ENCODE results near the gene CTXND1. TPM values are rescaled to one million over a fixed set of nuclear protein-coding genes. Genes with fewer than 3 reads are reported as not detected.

Gene CTXND1
- total and polyA plus RNA-seq, 2 of the 8 experiments (the other 6 are each of a cell fraction or from before 2014, with no cell fraction given) = 0.03 TPM; not detected in 1

GRCh38 chr15:80186066-80186465 lies 65.9 kb downstream of the CTXND1 start:
- CTCF ChIA-PET (ENCODE audit: partially characterized antibody) = no interaction called here
- no peaks in the 10 kb centered on the region for H3K9me3 ChIP-seq (ENCODE audit: insufficient read depth in 2 of 2, low read depth in 1 of 2, low read length in 1 of 2)
- no peak overlapping the region for H3K56ac ChIP-seq (replicated peaks; ENCODE audit: insufficient read length, low read depth, low read length)
- H4K8ac ChIP-seq (ENCODE audit: extremely low read depth, insufficient read depth, low read length) = no peak overlapping the region
- no peaks in the 10 kb centered on the region for H3K79me2 ChIP-seq (ENCODE audit: control insufficient read depth in 1 of 2, insufficient read depth in 2 of 2, low read length in 2 of 2)
- H3K23me2 ChIP-seq (ENCODE audit: low read depth, low read length) = no peaks in the 10 kb centered on the region
- no peak for DNase-seq (ENCODE audit: low read depth in 1 of 2, low spot score in 2 of 2)
- H2AK5ac ChIP-seq (ENCODE audit: low read depth, low read length) = no peak overlapping the region
- H3K18ac ChIP-seq (ENCODE audit: extremely low read depth, low read length) = no peak overlapping the region
- 96% methylated on average over 7 of the region's 7 CpGs; no CpG with 5 or more reads in 1 of the 2 experiments for WGBS, 2 experiments (ENCODE audit: extremely low coverage in 1 of 2, insufficient coverage in 1 of 2, insufficient read length in 1 of 2, insufficient replicate concordance in 2 of 2, low coverage in 1 of 2, low lambda C conversion rate in 2 of 2, missing lambda C conversion rate in 1 of 2)
- no peak overlapping the region for H2BK15ac ChIP-seq (ENCODE audit: low read length)
- H3K36me3 ChIP-seq (ENCODE audit: control insufficient read depth in 2 of 4, insufficient read depth in 4 of 4, low read length in 3 of 4) = peaks cover 0 to 7% (median 2%) of the 10 kb centered on the region in 4 experiments; a peak in 3 of 8 replicates
- H3K4me2 ChIP-seq (ENCODE audit: insufficient read depth in 1 of 2, low read depth in 2 of 2, low read length in 2 of 2) = no peak overlapping the region
- no peak overlapping the region for H4K5ac ChIP-seq (ENCODE audit: insufficient read length, low read depth, low read length)
- no peak overlapping the region for H2AFZ ChIP-seq (ENCODE audit: low read length)
- no peak overlapping the region for H2BK20ac ChIP-seq (ENCODE audit: low read length)
- H3K4me1 ChIP-seq (replicated peaks in 1 of 4; ENCODE audit: control insufficient read depth in 3 of 4, insufficient read depth in 4 of 4, low read length in 3 of 4) = no peaks in the 10 kb centered on the region
- H3K9ac ChIP-seq (replicated peaks in 1 of 4; ENCODE audit: extremely low read depth in 1 of 4, low read depth in 3 of 4, low read length in 3 of 4) = no peak overlapping the region
- no peak overlapping the region for H2BK5ac ChIP-seq (ENCODE audit: low read depth, low read length)
- no peak overlapping the region for H3K14ac ChIP-seq (ENCODE audit: insufficient read length)
- no peaks in the 10 kb centered on the region for H3K27me3 ChIP-seq (replicated peaks in 1 of 4; ENCODE audit: control insufficient read depth in 3 of 4, extremely low read depth in 1 of 4, insufficient read depth in 3 of 4, low read length in 3 of 4)
- H2BK12ac ChIP-seq (ENCODE audit: low read depth, low read length) = no peak overlapping the region
- H3K4me3 ChIP-seq (ENCODE audit: extremely low read depth in 1 of 4, insufficient read depth in 2 of 4, low read depth in 3 of 4, low read length in 4 of 4) = no peak overlapping the region
- H3K79me1 ChIP-seq (ENCODE audit: low read depth, low read length) = no peaks in the 10 kb centered on the region
- no peak overlapping the region for H2BK120ac ChIP-seq (replicated peaks; ENCODE audit: low read depth, low read length)
- H3K4ac ChIP-seq (replicated peaks; ENCODE audit: insufficient read length, low read depth, low read length) = no peak overlapping the region
- FAIRE-seq = no peak
- no peak overlapping the region for H3K23ac ChIP-seq (ENCODE audit: insufficient read length)
- no peak overlapping the region for H4K91ac ChIP-seq (replicated peaks; ENCODE audit: insufficient read length, low read length)
- no peaks in the 10 kb centered on the region for H4K20me1 ChIP-seq (replicated peaks in 1 of 2; ENCODE audit: control insufficient read depth in 1 of 2, insufficient read depth in 2 of 2, low read length in 2 of 2)
- no peak overlapping the region for H3K27ac ChIP-seq (ENCODE audit: low read depth, low read length)
- POLR2A ChIA-PET (ENCODE audit: partially characterized antibody) = no interaction called here
- no peak for TF ChIP-seq POLR2A (IDR thresholded peaks at IDR 0.05; ENCODE audit: control extremely low read depth in 1 of 2, low read depth in 2 of 2, low read length in 2 of 2)
- no peak for TF ChIP-seq SAP30 (IDR thresholded peaks at IDR 0.05; ENCODE audit: insufficient read depth, insufficient replicate concordance, low read length)
- no peak for TF ChIP-seq CBX8 (IDR thresholded peaks at IDR 0.05; ENCODE audit: borderline replicate concordance, low read depth, low read length)
- TF ChIP-seq TAF1 (IDR thresholded peaks at IDR 0.05; ENCODE audit: low read depth, low read length) = no peak
- no peak for TF ChIP-seq SP2 (IDR thresholded peaks at IDR 0.05; ENCODE audit: low read length)
- TF ChIP-seq TAF7 (optimal IDR thresholded peaks at IDR 0.05; ENCODE audit: borderline replicate concordance, low read depth, low read length) = no peak
- TF ChIP-seq GABPA (IDR thresholded peaks at IDR 0.05; ENCODE audit: borderline replicate concordance, insufficient read depth, low read length) = no peak
- TF ChIP-seq JUND (IDR thresholded peaks at IDR 0.05; ENCODE audit: low read length) = no peak
- no peak for TF ChIP-seq CHD2 (IDR thresholded peaks at IDR 0.05; ENCODE audit: low read length)
- no peak for TF ChIP-seq HDAC6 (IDR thresholded peaks at IDR 0.05; ENCODE audit: low read depth, low read length)
- TF ChIP-seq NANOG (IDR thresholded peaks at IDR 0.05; ENCODE audit: insufficient read depth, low read depth, low read length, poor library complexity, severe bottlenecking) = no peak
- TF ChIP-seq BRCA1 (IDR thresholded peaks at IDR 0.05; ENCODE audit: low read depth, low read length) = no peak
- no peak for TF ChIP-seq CREB1 (IDR thresholded peaks at IDR 0.05)
- TF ChIP-seq E2F6 (IDR thresholded peaks at IDR 0.05) = no peak
- TF ChIP-seq FOSL1 (IDR thresholded peaks at IDR 0.05; ENCODE audit: insufficient read depth, low read depth, low read length) = no peak
- no peak for TF ChIP-seq POU5F1 (IDR thresholded peaks at IDR 0.05; ENCODE audit: low read depth, low read length)

Data from H1 (cell line).